GM21529 (cell line): ENCODE measurements around the gene RPUSD4.

Experiments
- ATAC-seq: cut with Tn5 transposase; IDR thresholded peaks from one replicate; pipeline ENCODE4 v1.9.1; 2021; ENCODE audit not compliant: unreplicated experiment

RPUSD4 gene

DNA sequence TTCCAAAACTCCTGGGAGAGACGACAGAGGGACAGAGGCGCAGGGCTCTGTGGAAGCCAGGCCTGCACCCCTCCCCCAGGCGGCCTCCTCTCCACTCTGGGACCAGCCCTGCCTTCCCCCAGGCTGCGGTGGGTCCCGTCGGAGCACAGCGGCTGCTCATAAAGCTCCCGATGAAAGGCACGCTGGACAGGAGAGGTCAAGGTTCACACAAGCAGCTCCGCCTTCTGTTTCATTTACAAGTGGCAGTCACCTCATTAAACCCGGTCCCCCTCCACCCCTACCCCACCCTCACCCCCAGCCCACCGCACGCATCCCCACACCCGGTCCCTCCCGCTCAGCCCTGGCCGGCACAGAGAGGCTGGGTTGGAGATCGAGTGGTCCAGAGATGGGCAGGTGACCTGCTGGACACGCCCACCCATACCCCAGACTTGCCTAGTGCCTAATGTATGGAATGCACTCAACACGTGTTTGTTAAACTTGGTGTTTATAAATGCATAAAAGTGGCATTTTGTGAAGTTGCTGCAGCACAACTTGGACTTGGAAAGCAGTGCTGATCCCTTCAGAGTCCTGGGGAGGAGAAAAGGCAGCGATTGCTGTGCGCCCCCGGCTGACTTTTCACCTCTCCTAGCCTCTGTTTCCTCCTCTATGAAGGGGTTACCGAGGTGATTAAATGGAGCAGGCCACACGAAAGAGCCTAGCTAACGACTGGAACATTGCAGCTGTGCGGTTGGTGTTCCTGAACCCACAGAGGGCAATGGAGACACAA is 26.0 kb downstream of the RPUSD4 start:
- no peak for ATAC-seq

DNA sequence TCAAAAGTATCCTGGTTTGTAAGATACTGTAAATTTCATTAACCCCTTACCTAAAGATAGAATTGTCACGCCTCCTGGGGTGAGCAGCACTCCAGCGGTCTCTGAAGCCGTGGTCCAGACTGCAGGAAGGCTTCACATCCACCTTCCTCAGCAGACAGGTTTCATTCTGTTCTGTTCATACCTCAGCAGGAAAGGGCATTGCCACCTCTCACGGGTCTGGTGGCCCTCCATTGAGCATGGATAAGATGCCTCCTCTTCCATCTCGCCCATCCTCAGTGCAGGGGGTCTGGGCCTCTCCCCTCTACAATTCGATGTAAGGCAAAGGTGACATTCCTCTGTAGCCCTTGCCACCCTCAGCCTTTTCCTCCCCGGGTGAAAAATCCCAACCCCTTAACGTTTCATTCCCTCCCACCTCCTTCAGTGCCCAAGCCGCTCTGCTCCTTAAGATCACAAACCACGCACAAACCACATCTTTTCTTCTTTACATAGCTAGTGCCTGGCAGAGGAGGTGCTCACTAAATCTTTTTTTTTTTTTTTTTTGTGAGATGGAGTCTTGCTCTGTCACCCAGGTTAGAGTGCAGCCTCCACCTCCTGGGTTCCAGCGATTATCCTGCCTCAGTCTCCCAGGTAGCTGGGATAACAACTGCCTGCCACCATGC is 28.5 kb downstream of the RPUSD4 start:
- ATAC-seq: no peak

DNA sequence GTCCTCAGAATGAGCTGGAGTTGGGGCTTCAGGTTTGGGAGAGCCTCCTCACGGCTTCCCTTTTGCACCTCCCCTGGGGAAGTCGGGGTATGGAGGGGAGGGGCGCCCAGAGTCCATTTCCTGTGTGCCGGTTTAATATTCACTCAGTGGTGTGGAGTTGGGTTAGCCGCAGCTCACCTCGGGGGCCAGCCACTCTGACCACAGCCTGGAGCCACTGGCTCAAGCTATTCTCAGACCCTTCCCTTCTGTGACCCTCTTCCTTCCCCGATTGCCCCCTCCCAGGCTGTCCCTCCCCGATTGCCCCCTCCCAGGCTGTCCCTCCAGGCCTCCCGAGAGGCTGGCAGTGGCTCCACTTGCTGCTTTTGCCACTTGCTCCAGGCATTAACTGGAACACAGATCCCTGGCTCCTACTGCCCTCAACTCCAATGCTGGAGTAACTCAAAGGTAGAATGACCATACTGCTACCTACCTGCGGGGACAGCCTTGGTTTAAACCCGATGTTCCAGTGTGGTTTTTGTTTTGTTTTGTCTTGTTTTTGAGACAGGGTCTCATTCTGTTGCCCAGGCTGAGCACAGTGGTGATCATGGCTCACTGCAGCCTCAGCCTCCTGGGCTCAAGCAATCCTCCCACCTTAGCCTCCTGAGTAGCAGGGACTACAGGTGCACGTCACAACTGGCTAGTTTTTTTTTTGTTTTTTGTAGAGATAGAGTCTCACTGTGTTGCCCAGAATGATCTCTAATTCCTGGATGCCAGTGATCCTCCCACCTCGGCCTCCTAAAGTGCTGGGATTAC is 29.3 kb downstream of the RPUSD4 start:
- ATAC-seq: no peak

DNA sequence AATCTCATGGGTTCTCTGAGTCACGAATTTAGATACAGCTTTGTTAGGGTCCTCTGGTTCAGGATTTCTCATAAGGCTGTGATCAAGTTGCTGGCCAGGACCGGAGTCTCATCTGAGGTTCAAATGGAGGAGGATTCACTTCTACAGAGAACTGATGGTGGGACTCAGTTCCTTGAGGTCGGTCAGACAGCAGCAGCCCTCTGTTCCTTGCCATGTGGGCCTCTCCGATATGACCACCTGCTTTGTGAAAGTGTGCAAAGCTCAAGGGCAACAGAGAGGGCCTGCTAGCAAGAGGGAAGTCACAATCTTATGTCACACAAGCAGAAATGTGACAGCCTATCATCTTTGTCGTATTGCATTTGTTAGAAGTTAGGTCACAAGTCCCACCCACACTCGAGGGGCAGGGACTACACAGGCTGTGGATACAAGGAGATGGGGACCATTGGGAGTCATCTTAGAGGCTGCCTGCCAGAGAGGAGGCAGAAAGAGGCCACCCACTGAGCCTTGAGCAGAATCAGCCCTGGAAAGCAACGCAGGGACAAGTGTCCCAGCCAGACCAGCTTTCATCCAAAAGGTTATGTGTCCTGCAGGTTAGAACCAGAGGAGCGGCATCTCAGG is 34.5 kb downstream of the RPUSD4 start:
- no peak for ATAC-seq

DNA sequence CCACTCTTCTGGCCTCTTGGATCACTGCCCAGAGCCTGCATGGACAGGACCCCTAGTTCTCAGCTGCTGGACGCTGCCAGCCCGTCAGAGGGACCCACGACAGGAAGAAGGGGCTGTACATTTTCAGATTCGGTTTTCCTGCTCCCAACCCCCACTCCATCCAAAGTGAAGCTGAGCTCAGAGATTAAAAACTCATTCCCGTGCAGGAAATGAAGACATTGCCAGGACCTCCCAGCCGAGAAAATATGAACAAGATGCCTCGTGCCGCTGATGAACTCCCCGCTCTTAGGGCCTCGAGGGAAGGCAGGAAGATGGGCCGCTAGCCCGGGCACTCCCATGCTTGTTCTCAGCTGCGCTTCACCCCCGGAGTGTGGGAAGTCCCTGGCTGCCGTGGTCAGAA is 36.1 kb downstream of the RPUSD4 start:
- no peak for ATAC-seq

DNA sequence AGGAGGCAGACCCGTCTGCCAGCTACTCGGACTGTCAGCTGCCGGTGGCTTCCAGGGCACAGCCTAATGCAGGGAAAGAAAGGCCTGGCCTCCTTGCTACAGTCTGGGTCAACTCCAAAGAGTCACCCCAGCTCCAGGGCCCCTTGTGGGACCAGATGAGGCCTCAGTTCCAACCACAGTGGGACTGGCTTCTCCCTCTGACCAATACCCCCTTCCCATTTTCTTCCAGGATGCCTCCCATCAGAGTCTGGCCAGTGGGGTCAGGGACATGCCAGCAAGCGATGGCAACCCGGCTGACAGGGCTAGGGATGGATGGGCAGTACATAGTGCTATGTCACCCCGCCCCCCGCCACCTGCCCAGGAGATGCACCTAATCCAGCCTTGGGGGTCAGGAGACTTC is 36.6 kb downstream of the RPUSD4 start:
- ATAC-seq: no peak

DNA sequence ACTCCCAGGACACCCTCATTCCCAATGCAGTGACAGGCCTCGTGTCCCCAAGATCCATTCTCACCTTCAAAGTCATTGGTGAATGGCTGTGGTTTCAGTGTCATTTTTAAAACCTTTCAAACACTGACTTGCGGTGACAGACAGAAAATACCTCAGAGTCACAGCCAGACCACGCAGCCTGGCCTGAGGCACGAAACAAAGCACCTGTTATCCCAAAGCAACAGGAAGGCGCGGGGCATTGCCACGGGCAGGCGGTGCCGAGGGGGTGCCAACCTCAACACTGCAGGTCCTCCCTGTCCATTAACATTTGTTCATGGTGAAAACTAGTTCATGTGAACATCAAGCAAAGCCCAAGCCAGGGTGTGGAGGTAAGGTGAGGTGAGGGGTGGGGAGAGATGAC is 38.2 kb downstream of the RPUSD4 start:
- ATAC-seq: no peak

DNA sequence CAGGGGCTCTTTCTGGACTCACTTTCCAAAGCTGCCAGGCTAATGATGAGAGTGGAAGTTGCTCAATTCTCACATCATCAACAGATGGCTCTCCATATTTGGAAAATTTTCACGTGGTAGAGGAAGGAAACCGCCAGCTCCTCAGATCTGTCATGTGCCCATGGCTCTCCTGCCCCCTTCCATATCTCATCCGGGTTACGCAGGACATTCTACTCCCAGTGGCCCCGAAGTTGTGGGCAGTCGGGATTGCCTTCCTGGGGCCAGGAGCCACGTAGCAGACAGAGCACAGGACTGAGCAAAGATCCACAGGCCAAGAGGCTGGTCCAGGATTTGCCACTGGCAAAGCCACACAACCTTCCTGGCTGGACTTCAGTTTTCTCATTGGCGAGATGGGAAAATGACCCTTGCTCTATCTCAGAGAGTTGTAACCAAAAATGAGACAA is 38.8 kb downstream of the RPUSD4 start:
- ATAC-seq: no peak

DNA sequence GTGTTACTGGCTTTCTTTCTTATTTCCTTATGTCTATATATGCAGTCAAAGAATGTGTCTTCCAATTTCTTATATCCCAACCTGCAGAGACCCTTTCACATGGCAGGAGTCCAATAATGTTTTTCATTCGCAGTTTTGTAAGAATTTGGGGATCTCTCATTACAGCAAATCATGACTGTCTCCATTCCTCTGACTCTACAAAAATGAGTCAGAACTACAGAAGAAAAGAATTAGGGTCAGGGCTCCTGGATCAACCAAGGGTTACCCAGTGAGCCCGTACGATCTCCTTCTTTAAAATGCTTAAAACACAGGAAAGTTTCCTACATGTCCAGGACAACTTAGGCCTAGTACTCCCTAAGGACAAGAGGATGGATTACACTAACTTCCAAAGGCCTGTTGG is 42.2 kb downstream of the RPUSD4 start:
- ATAC-seq: no peak

DNA sequence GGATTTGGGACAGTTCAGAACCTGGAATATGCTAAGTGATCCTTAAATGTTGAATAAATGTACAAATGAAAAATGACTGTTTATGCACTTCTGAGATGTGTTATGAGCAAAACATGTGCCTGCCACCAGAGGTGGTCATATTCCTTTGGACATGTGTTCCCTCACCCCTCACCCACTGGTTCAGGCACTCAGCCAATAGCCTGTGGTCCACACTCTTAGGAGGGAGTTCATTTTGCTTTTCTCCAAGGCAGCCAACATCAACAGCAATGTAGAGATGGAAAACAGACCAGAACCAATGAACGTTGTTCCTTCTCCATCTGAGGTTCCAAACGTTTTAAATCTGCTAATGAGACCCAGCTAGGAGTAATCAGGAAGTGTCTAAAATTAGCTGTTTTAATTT is 44.0 kb downstream of the RPUSD4 start:
- ATAC-seq: no peak

DNA sequence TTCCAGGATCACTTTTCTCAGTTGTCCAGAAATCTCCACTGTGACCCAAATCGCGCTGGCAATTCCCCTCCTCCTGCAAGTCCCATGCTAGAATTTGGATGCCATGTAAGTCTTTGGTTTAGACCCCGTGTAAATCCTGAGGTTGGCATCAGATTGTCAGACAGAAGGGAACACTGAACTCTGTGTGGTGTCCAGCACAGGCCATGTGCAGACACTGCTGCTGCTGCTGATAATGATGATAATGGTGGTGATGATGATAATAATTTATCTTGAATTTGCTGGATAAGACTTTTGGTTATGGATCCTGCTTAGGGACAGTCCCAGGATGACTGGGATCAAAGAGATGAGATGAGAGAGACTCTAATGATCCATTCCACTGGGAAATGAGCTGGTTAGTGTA is 45.0 kb downstream of the RPUSD4 start:
- ATAC-seq: no peak

DNA sequence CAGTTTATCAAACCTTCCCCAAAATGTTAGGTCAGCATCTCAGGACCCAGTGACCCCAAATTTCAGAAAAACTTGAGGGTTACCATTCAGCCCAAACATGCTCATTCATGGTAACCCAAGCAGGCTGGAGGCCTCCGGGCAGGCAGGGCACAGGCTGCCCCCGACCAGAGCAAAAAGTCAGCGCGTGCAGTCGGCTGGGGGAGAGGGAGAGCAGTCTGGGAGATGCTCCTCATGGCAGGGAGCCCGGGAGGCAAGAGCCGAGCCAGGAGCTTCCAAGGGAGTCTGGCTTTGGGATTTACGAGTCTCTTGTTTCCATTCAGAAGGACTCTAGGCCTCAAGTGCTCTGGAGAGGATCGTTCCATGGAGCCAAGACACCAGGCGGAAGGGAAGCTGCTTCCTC is 45.7 kb downstream of the RPUSD4 start:
- no peak for ATAC-seq

DNA sequence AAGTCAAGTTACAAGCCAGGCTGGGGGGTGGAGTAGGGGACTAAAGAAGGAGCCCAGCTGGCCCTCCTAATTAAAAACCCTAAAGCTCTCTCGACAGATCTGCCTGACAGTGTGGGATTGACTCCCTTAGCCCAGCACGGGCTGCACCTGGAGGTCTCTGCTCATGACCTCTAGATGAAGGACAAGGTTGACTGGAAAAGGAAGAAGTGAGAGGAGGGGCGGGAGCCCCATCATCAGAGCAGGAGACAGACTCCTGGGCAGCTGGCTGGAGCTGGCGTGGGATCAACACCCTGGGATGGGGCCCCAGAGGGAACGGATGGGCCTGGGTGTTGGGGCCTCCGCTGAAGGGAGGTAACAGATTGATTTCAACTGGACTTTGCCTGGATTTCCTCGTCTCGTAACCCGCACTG is 46.1 kb downstream of the RPUSD4 start:
- no peak for ATAC-seq

DNA sequence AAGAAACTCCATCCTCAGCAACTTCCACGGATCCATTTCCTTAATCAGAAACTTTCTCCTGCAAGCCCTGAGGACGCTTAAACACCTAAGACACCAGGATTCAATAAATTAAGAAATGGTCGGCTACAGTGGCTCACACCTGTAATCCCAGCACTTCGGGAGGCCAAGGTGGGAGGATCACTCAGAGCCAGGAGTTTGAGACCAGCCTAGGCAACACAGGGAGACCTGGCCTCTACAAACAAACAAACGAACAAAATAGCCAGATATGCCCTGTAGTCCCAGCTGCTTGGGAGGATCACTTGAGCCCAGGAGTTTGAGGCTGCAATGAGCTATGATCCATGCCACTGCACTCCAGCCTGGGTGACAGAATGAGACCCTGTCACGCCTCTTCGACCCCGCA is 46.7 kb downstream of the RPUSD4 start:
- no peak for ATAC-seq

DNA sequence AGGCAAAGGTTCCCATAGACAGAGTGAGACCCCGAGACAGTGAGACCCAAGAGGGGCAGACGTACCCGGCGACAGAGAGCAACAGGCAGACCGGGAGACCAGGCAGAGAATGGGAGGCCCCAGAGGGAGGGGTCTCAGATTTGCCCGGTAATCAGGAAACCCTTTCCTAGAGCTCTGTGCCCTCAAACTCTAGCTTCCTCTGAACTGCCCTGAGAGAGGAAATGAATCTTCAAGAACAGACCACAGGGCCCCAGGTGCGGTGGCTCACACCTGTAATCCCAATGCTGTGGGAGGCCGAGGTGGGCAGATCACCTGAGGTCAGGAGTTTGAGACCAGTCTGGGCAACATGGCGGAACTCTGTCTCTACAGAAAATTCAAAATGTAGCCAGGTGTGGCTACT is 47.7 kb downstream of the RPUSD4 start:
- ATAC-seq: no peak

DNA sequence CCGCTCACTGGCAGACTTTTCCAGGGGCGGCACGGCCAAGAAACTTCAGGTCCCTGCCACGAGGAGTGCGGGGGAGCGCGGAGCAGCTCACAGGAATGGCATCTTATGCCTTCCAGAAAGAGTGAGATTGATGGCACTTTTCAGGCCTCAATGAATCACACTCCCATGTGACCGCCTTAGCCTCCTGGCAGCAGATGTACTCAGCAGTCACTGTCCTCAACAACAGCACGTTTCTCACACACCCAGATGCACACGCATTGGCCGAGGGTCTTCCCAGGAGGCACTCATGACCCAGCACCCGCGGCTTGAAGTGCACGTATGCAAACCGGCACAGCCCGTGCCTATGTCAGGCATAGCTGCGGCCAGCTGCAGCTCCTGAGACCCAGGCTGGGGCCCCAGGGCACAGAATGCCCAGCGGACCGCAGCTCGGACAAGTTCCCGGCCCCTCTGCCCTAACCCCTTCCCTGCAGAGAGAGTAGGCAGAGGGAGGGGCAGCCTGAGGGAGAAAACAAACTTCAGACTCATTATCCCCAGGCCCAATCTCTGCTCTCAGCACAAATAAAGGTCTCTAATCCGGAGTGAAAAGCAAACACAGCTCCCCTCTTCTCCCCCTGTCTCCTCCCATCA is 48.3 kb downstream of the RPUSD4 start:
- ATAC-seq: no peak

DNA sequence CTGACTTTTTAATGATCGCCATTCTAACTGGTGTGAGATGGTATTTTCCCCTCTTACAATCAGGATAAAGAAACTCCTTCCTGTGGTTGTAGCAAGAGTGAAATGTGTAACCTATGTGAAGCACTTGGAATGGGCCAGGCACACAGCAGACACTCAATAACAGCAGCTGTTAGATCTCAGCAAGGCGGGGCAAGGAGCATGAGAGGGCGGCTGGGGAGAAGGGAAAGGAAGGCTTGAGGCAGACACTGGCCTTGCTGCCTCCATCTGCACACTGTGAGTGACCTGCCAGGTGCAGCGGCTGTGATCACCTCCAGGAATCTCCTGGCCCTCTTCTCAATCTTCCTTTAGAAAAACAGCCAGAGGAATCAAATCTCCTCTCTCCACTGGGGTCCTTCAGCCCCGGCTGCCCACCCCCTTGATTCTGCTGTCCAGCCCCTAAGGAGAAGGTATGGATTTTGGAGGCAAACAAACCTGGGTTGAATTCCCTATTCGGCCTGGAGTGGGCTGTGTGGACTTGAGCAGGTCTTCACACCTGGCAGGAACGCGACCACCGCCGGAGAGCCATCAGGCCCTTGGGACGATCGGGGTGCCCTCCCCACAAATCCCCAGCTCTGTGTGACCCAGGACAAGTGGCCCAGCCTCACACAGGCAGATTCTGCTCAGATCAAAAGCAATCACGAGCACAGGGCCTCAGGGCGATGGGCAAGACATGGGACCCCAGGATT is 49.0 kb downstream of the RPUSD4 start:
- no peak for ATAC-seq

DNA sequence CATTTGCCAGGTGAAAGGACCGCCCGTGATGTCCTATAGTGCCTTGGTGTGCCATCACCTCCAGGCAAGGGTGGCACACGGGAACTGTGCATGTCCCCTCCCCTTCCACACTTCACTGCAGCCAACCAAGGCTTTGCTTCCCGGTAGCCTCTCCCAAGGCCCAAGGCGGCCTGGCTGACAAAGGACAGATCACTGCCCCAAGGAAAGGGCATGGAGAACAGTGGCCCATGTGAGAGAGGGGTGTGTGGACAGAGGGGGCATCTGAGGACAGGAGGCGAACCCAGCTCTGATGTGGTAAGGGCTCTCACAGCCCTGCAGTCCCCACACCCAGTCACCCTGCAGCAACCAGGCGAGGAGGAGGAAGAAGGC is 50.4 kb downstream of the RPUSD4 start:
- no peak for ATAC-seq

DNA sequence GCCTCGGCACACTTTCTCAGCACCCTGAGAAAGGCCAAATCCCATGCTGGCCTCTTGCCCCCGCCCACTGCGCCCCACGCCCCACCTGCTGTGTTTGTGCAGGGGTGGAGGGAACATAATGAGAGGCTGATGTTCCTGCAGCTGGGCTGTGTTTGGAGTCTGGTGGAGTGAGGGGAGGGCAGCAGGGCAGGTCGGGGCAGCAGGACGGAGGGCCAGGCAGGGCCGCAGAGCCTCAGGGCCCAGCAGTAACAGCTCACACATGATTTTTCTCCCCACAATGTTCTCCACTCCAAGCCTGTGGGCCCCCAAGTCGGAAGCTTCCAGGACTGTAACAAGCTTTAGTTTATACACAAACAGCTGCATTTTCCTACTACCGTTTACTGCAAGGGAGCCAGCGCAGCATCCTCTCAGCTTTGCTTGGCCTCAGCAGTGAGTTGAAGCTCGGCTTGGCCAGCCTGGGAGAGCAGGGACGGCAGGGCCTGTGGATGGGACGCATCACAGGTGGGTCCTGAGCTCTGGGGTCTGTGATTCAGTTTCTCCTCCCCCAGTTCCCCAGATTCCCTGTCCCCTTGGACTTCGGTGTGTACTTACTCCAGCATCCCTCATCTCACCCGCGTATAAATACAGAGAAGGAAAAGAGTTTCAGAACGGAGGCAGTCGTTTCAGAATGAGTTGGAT is 51.0 kb downstream of the RPUSD4 start:
- no peak for ATAC-seq
